CD14-positive monocyte (primary cell): Measurements from ENCODE around the gene SERINC2. TPM values are rescaled to one million over a fixed set of nuclear protein-coding genes. Genes with fewer than 3 reads are reported as not detected.

Source experiments
- DNase-seq, 3 donors: peaks; one replicate each; pipeline ENCODE4 v3.0.0-alpha.2; 2011 to 2022
- H2AFZ ChIP-seq: 2 replicates; pipeline ENCODE4 v1.6.0; 2012; ENCODE audit warnings: mild to moderate bottlenecking, low read depth, low read length, inconsistent platforms; ENCODE audit not compliant: insufficient read depth, poor library complexity, severe bottlenecking
- H3K27ac ChIP-seq, 2 donors: 1 replicate in 1 of 2; 2 replicates in 1 of 2; pipeline ENCODE4 v1.5.1; 2012 to 2013; ENCODE audit warnings: low read length in 2 of 2, control low read depth in 1 of 2, inconsistent platforms in 1 of 2, low read depth in 1 of 2, mild to moderate bottlenecking in 1 of 2
- H3K27me3 ChIP-seq, 2 donors: one replicate each; pipeline versions ENCODE4 v1.6.0 to v1.6.1; 2011 to 2013; ENCODE audit warnings: low read length in 2 of 2; ENCODE audit not compliant: control insufficient read depth in 2 of 2, insufficient read depth in 2 of 2
- H3K36me3 ChIP-seq, 2 donors: replicated peaks in 1 of 2; 1 replicate in 1 of 2; 2 replicates in 1 of 2; pipeline versions ENCODE4 v1.5.1 to v1.6.1; 2012 to 2013; ENCODE audit warnings: low read length in 2 of 2, control low read depth in 1 of 2, inconsistent platforms in 1 of 2, mild to moderate bottlenecking in 1 of 2; ENCODE audit not compliant: insufficient read depth in 2 of 2, control insufficient read depth in 1 of 2
- H3K4me1 ChIP-seq, 2 donors: 1 replicate in 1 of 2; 2 replicates in 1 of 2; pipeline versions ENCODE4 v1.5.1 to v1.6.1; 2012 to 2013; ENCODE audit warnings: low read length in 2 of 2, control low read depth in 1 of 2, inconsistent platforms in 1 of 2, mild to moderate bottlenecking in 1 of 2, moderate library complexity in 1 of 2; ENCODE audit not compliant: insufficient read depth in 2 of 2, control insufficient read depth in 1 of 2
- H3K4me2 ChIP-seq: replicated peaks from 2 replicates; pipeline ENCODE3; 2012; ENCODE audit warnings: low read length, moderate library complexity, mild to moderate bottlenecking; ENCODE audit not compliant: poor library complexity, severe bottlenecking; ENCODE audit errors: extremely low read depth
- H3K4me3 ChIP-seq, 3 experiments: fragments of 200-600 bp in 1 of 3; sonication (generic) in 1 of 3; replicated peaks in 1 of 3; 1 replicate in 2 of 3; 2 replicates in 1 of 3; pipeline ENCODE4 v1.5.1; 2011 to 2013; ENCODE audit warnings: low read length in 3 of 3, mild to moderate bottlenecking in 3 of 3, control low read depth in 2 of 3, low read depth in 2 of 3, inconsistent platforms in 1 of 3, moderate library complexity in 1 of 3
- H3K79me2 ChIP-seq: 2 replicates; pipeline ENCODE4 v1.6.0; 2012; ENCODE audit warnings: mild to moderate bottlenecking, control low read depth, inconsistent platforms, low read length, moderate library complexity; ENCODE audit not compliant: insufficient read depth
- H3K9ac ChIP-seq: 2 replicates; pipeline ENCODE4 v1.6.0; 2017; ENCODE audit warnings: low read length, mild to moderate bottlenecking; ENCODE audit not compliant: insufficient read depth, poor library complexity, severe bottlenecking
- H3K9me3 ChIP-seq, 2 donors: replicated peaks in 1 of 2; 1 replicate in 1 of 2; 2 replicates in 1 of 2; pipeline versions ENCODE4 v1.5.1 to v1.6.1; 2012 to 2013; ENCODE audit warnings: low read length in 2 of 2, control low read depth in 1 of 2; ENCODE audit not compliant: control insufficient read depth in 1 of 2, insufficient read depth in 1 of 2
- H4K20me1 ChIP-seq: 2 replicates; pipeline ENCODE4 v1.6.0; 2012; ENCODE audit warnings: mild to moderate bottlenecking, low read length, control low read depth, moderate library complexity; ENCODE audit not compliant: insufficient read depth
- H3K27ac Mint-ChIP-seq, 7 donors: one replicate each; pipeline ENCODE4 v1.8.0; 2020; ENCODE audit warnings: mild to moderate bottlenecking in 7 of 7, mixed read lengths in 7 of 7, moderate library complexity in 6 of 7, inconsistent platforms in 2 of 7
- H3K27me3 Mint-ChIP-seq, 3 donors: one replicate each; pipeline ENCODE4 v1.8.0; 2021 to 2022; ENCODE audit warnings: low read depth in 3 of 3, mild to moderate bottlenecking in 3 of 3, mixed read lengths in 3 of 3, moderate library complexity in 3 of 3, inconsistent platforms in 1 of 3
- H3K36me3 Mint-ChIP-seq, 2 donors: one replicate each; pipeline ENCODE4 v1.8.0; 2020; ENCODE audit warnings: mixed read lengths in 2 of 2, inconsistent platforms in 1 of 2, mild to moderate bottlenecking in 1 of 2
- H3K4me1 Mint-ChIP-seq: one replicate; pipeline ENCODE4 v1.8.0; 2020; ENCODE audit warnings: mild to moderate bottlenecking, mixed read lengths
- H3K4me3 Mint-ChIP-seq, 2 donors: one replicate each; pipeline ENCODE4 v1.8.0; 2020; ENCODE audit warnings: mild to moderate bottlenecking in 2 of 2, mixed read lengths in 2 of 2, moderate library complexity in 1 of 2
- H3K9me3 Mint-ChIP-seq, 7 donors: one replicate each; pipeline ENCODE4 v1.8.0; 2020 to 2022; ENCODE audit warnings: mixed read lengths in 7 of 7, mild to moderate bottlenecking in 6 of 7, moderate library complexity in 6 of 7, inconsistent platforms in 2 of 7
- CTCF ChIP-seq: fragments of 200-600 bp; IDR thresholded peaks from one replicate; pipeline ENCODE4 v1.8.0; 2022; ENCODE audit warnings: antibody characterized with exemption, mild to moderate bottlenecking
- WGBS: methylation state at CpG from one replicate; pipeline ENCODE4 v1.1.5; 2013; ENCODE audit warnings: missing lambda C conversion rate; ENCODE audit not compliant: insufficient coverage; 5-methylcytosine and 5-hydroxymethylcytosine counted together
- intact Hi-C, 2 donors: fragments of 100-400 bp; cut with micrococcal nuclease; formaldehyde crosslinking; loops; one replicate each; pipeline versions ENCODE4 v1.15.0 to v1.15.1; 2023
- polyA plus RNA-seq, 3 donors: library from polyadenylated mRNA; depleted of rRNA in 1 of 3; unstranded in 2 of 3; stranded (reverse) in 1 of 3; fragments of 300-500 nt in 2 of 3; fragments of >200 nt in 1 of 3; fragmentation: Illumina TruSeq in 2 of 3; gene quantifications; 1 replicate in 2 of 3; 2 replicates in 1 of 3; pipeline ENCODE4 v1.2.3, GENCODE V29; 2012 to 2021

The SERINC2 gene
- polyA plus RNA-seq, 3 donors, result 4.1 to 12.6 (median 7.8) TPM

- H3K4me3 Mint-ChIP-seq, result no peak overlapping the region
- Histone ChIP-seq H3K27me3 (no peaks in the 10 kb centered on the region), H3K9ac (no peak overlapping the region), H3K79me2 (no peaks in the 10 kb centered on the region), H3K4me1 (peaks cover 3 to 7% of the 10 kb centered on the region in 2 donors), H3K9me3 (peaks cover 0 to 7% of the 10 kb centered on the region in 2 donors), H4K20me1 (no peaks in the 10 kb centered on the region), H3K36me3 (no peaks in the 10 kb centered on the region), H2AFZ (no peak overlapping the region), H3K4me2 (no peak overlapping the region), H3K27ac (no peak overlapping the region), H3K4me3 (no peak overlapping the region)
- DNase-seq, result no peak
- H3K4me1 Mint-ChIP-seq, result peaks cover 11% of the 10 kb centered on the region
- peaks cover 0 to 2% (median 2%) of the 10 kb centered on the region in 3 donors for H3K27me3 Mint-ChIP-seq
- no peaks in the 10 kb centered on the region for H3K36me3 Mint-ChIP-seq
- intact Hi-C loops, result no loop called here
- 0% methylated on average over 1 of the region's 3 CpGs for WGBS
- H3K27ac Mint-ChIP-seq, result peak overlapping the region in 2 of 7 donors; percentile 13 to 37
- TF ChIP-seq CTCF, result no peak
- peaks cover 0 to 21% (median 11%) of the 10 kb centered on the region in 7 donors for H3K9me3 Mint-ChIP-seq
Observed at GRCh38 chr1:31445951-31446350, 32.9 kb downstream of the SERINC2 start.

GRCh38 chr1:31447210-31447609, 34.2 kb downstream of the SERINC2 start:
- H3K4me2 ChIP-seq, result no peak overlapping the region
- H3K4me3 ChIP-seq, result no peak overlapping the region
- no peaks in the 10 kb centered on the region for H3K27me3 ChIP-seq
- Mint-ChIP-seq H3K4me1 (peaks cover 11% of the 10 kb centered on the region), H3K4me3 (no peak overlapping the region), H3K27me3 (peaks cover 0 to 2% (median 2%) of the 10 kb centered on the region in 3 donors), H3K9me3 (peaks cover 3 to 33% (median 23%) of the 10 kb centered on the region in 7 donors), H3K36me3 (no peaks in the 10 kb centered on the region), H3K27ac (no peak overlapping the region)
- no peak overlapping the region for H3K9ac ChIP-seq
- H3K9me3 ChIP-seq, result peaks cover 0 to 7% of the 10 kb centered on the region in 2 donors
- DNase-seq, result no peak
- H3K27ac ChIP-seq, result no peak overlapping the region
- H3K36me3 ChIP-seq, result no peaks in the 10 kb centered on the region
- peaks cover 3 to 7% of the 10 kb centered on the region in 2 donors for H3K4me1 ChIP-seq
- no peaks in the 10 kb centered on the region for H3K79me2 ChIP-seq
- no peak overlapping the region for H2AFZ ChIP-seq
- H4K20me1 ChIP-seq, result no peaks in the 10 kb centered on the region
- WGBS, result 71% methylated on average over 6 of the region's 9 CpGs
- intact Hi-C loops, result no loop called here
- TF ChIP-seq CTCF, result no peak
